Measurements from ENCODE around the gene NECTIN4. TPM values are rescaled to one million over a fixed set of nuclear protein-coding genes. Genes with fewer than 3 reads are reported as not detected.

The NECTIN4 gene
- total and polyA plus RNA-seq, 2 of the 13 experiments (the other 11 are each of a cell fraction or from before 2014, with no cell fraction given): 5.9 to 12.4 TPM

DNA sequence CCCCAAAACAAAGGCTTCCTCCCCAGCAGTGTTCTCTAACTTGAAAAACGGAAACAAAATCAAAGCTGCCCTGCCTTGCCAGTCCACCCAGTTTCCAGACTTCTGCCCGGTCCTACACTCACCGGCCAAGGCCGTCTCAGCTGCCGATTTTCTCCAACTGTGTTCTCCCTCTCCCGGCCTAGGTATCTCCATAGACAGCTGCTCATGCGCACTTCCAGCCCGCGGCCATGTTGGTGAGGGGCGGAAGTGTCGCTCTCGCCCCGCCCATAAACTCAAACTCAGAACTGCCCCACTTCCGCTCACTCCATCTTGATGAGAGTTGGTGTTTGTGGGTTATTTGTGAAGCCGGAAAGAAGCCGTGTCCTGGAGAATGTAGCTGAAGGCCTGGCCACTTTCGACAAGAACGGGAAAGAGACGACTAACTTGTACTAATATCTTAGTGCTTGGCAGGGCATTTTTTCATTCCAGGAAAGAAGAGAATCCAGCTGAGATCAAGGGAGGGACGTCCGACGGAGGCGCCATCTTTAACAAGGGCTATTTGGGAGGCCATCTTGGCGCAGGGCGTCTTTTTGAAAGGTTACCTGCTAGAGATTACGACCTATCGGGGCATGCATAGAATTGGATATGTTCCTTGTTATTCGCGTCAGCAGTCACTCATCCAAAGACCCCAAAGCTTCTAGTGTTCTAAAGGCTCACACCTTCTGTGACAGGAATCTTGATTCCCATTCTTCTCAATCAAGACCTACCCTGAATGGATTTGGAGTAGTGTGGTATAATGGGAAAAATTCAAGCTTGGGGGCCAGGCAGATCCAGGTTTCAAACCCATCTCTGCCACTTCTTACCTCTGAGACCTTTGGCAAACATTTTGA lies 43.4 kb downstream of the NECTIN4 start, which contains the start of gene USF1 (continued):
- TF ChIP-seq, protein P1, sequence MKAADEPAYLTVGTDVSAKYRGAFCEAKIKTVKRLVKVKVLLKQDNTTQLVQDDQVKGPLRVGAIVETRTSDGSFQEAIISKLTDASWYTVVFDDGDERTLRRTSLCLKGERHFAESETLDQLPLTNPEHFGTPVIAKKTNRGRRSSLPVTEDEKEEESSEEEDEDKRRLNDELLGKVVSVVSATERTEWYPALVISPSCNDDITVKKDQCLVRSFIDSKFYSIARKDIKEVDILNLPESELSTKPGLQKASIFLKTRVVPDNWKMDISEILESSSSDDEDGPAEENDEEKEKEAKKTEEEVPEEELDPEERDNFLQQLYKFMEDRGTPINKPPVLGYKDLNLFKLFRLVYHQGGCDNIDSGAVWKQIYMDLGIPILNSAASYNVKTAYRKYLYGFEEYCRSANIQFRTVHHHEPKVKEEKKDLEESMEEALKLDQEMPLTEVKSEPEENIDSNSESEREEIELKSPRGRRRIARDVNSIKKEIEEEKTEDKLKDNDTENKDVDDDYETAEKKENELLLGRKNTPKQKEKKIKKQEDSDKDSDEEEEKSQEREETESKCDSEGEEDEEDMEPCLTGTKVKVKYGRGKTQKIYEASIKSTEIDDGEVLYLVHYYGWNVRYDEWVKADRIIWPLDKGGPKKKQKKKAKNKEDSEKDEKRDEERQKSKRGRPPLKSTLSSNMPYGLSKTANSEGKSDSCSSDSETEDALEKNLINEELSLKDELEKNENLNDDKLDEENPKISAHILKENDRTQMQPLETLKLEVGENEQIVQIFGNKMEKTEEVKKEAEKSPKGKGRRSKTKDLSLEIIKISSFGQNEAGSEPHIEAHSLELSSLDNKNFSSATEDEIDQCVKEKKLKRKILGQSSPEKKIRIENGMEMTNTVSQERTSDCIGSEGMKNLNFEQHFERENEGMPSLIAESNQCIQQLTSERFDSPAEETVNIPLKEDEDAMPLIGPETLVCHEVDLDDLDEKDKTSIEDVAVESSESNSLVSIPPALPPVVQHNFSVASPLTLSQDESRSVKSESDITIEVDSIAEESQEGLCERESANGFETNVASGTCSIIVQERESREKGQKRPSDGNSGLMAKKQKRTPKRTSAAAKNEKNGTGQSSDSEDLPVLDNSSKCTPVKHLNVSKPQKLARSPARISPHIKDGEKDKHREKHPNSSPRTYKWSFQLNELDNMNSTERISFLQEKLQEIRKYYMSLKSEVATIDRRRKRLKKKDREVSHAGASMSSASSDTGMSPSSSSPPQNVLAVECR (CRISPR knock-in tag; IDR thresholded peaks at IDR 0.05; ENCODE audit: borderline replicate concordance): peak; percentile 33; the same call in 1 of the 2 replicates
- no peak for TF ChIP-seq CEBPB (IDR thresholded peaks at IDR 0.05; ENCODE audit: borderline replicate concordance, low read depth, low read length)
- peak; percentile 56; the same call in 1 of the 3 replicates for TF ChIP-seq MXI1 (IDR thresholded peaks at IDR 0.05; ENCODE audit: borderline replicate concordance, low read depth, low read length)
- TF ChIP-seq U2AF1 (optimal IDR thresholded peaks at IDR 0.05; ENCODE audit: low read depth, low read length): peak; percentile 10
- TF ChIP-seq, protein P2, sequence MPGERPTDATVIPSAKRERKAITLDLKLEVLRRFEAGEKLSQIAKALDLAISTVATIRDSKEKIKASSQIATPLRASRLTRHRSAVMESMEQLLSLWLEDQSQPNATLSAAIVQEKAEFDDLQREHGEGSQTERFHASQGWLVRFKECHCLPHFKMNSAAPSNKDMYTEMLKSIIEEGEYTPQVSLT (CRISPR knock-in tag; IDR thresholded peaks at IDR 0.05; ENCODE audit: borderline replicate concordance, low read depth): peak; percentile 64; the same call in 1 of the 2 replicates
- peak; percentile 44; the same call in 1 of the 2 replicates for TF ChIP-seq MED1 (CRISPR knock-in tag; IDR thresholded peaks at IDR 0.05)
- TF ChIP-seq DNMT1 (CRISPR knock-in tag; IDR thresholded peaks at IDR 0.05): no peak
- 0 out of 2 replicates have a peak, but pooled peaks have one; percentile 61 for TF ChIP-seq NFATC3 (CRISPR knock-in tag; IDR thresholded peaks at IDR 0.05)
- TF ChIP-seq AHR (CRISPR knock-in tag; IDR thresholded peaks at IDR 0.05): peak; percentile 61; the same call in 1 of the 2 replicates
- no peak; the same call in 1 of the 2 replicates for TF ChIP-seq NCOA2 (CRISPR knock-in tag; IDR thresholded peaks at IDR 0.05)
- peak; percentile 95 for TF ChIP-seq NFRKB (IDR thresholded peaks at IDR 0.05)
- TF ChIP-seq, protein P3, sequence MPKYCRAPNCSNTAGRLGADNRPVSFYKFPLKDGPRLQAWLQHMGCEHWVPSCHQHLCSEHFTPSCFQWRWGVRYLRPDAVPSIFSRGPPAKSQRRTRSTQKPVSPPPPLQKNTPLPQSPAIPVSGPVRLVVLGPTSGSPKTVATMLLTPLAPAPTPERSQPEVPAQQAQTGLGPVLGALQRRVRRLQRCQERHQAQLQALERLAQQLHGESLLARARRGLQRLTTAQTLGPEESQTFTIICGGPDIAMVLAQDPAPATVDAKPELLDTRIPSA (CRISPR knock-in tag; IDR thresholded peaks at IDR 0.05; ENCODE audit: borderline replicate concordance): 0 out of 2 replicates have a peak, but pooled peaks have one; percentile 49
- TF ChIP-seq TCF7 (IDR thresholded peaks at IDR 0.05; ENCODE audit: low read depth): peak; percentile 17; the same call in 1 of the 2 replicates
- TF ChIP-seq ZBTB8A (CRISPR knock-in tag; IDR thresholded peaks at IDR 0.05; ENCODE audit: borderline replicate concordance, low read depth): no peak
- TF ChIP-seq RBFOX2 (IDR thresholded peaks at IDR 0.05; ENCODE audit: low read depth, low read length): peak; percentile 75
- peak; percentile 19 for TF ChIP-seq RBM39 (IDR thresholded peaks at IDR 0.05; ENCODE audit: low read depth, low read length, poor library complexity, severe bottlenecking)
- TF ChIP-seq ZNF143 (CRISPR knock-in tag; IDR thresholded peaks at IDR 0.05): peak; percentile 71
- peak; percentile 77; the same call in 1 of the 2 replicates for TF ChIP-seq ZNF337 (CRISPR knock-in tag; IDR thresholded peaks at IDR 0.05; ENCODE audit: borderline replicate concordance, low read depth)
- peak; percentile 57 for TF ChIP-seq TBX2 (CRISPR knock-in tag; IDR thresholded peaks at IDR 0.05; ENCODE audit: borderline replicate concordance)
- no peak for TF ChIP-seq TEAD2 (CRISPR knock-in tag; IDR thresholded peaks at IDR 0.05)
- no peak for TF ChIP-seq ZNF10 (CRISPR knock-in tag; IDR thresholded peaks at IDR 0.05; ENCODE audit: borderline replicate concordance, low read depth)
- TF ChIP-seq FOSL2 (CRISPR knock-in tag; IDR thresholded peaks at IDR 0.05): peak; percentile 13; the same call in 1 of the 2 replicates
- TF ChIP-seq, protein P4, sequence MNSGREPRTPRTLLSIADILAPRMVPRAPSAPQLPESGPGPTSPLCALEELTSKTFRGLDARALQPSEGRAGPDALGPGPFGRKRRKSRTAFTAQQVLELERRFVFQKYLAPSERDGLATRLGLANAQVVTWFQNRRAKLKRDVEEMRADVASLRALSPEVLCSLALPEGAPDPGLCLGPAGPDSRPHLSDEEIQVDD (CRISPR knock-in tag; IDR thresholded peaks at IDR 0.05; ENCODE audit: borderline replicate concordance): no peak
- 0 out of 2 replicates have a peak, but pooled peaks have one; percentile 19 for TF ChIP-seq ZNF256 (CRISPR knock-in tag; conservative IDR thresholded peaks at IDR 0.05)

Measured in HepG2 (cell line).